CD4-positive, alpha-beta T cell (primary cell): ENCODE measurements around the gene PARP1. TPM values are rescaled to one million over a fixed set of nuclear protein-coding genes. Genes with fewer than 3 reads are reported as not detected.

ENCODE experiments used
- ATAC-seq: fragments of 200-7000 bp; cut with Tn5 transposase; one replicate; pipeline ENCODE4 v1.10.0; 2022; ENCODE audit warnings: mild to moderate bottlenecking; ENCODE audit not compliant: poor library complexity
- CTCF ChIA-PET: fragments of 350-600 bp; sonication (Branson Sonifier 250); formaldehyde crosslinking; loops from one replicate; lab custom pipeline; 2021; ENCODE audit warnings: antibody characterized with exemption, inconsistent platforms; lab: Charles Lee
- POLR2A ChIA-PET: fragments of 350-600 bp; sonication (Branson Sonifier 250); formaldehyde crosslinking; loops from one replicate; lab custom pipeline; 2021; ENCODE audit warnings: antibody characterized with exemption, inconsistent platforms; lab: Charles Lee
- DNase-seq, 14 experiments: peaks; one replicate each; pipeline ENCODE4 v3.0.0-alpha.2; 2013 to 2020; ENCODE audit warnings: mixed read lengths in 2 of 14
- H3K27ac ChIP-seq, 2 donors: one replicate each; pipeline versions ENCODE4 v1.5.1 to v1.7.0; 2013; ENCODE audit warnings: low read length in 2 of 2, low read depth in 1 of 2, mild to moderate bottlenecking in 1 of 2
- H3K27me3 ChIP-seq, 2 experiments: 1 replicate in 1 of 2; 2 replicates in 1 of 2; pipeline versions ENCODE4 v1.6.1 to v1.7.0; 2013; ENCODE audit warnings: low read length in 2 of 2, control low read depth in 1 of 2, mild to moderate bottlenecking in 1 of 2, moderate library complexity in 1 of 2; ENCODE audit not compliant: insufficient read depth in 2 of 2, control insufficient read depth in 1 of 2
- H3K36me3 ChIP-seq: one replicate; pipeline ENCODE4 v1.6.1; 2013; ENCODE audit warnings: low read length, control low read depth; ENCODE audit not compliant: insufficient read depth
- H3K4me1 ChIP-seq: one replicate; pipeline ENCODE4 v1.6.1; 2013; ENCODE audit warnings: low read length, control low read depth; ENCODE audit not compliant: insufficient read depth
- H3K4me3 ChIP-seq: one replicate; pipeline ENCODE4 v1.5.1; 2013; ENCODE audit warnings: mild to moderate bottlenecking, low read length, moderate library complexity
- H3K9me3 ChIP-seq, 2 experiments: 1 replicate in 1 of 2; 2 replicates in 1 of 2; pipeline versions ENCODE4 v1.6.1 to v1.7.0; 2013; ENCODE audit warnings: low read length in 2 of 2, mild to moderate bottlenecking in 2 of 2, control low read depth in 1 of 2, moderate library complexity in 1 of 2; ENCODE audit not compliant: control insufficient read depth in 1 of 2, insufficient read depth in 1 of 2
- H3K27ac Mint-ChIP-seq: one replicate; pipeline ENCODE4 v1.8.0; 2020; ENCODE audit warnings: mixed read lengths
- H3K27me3 Mint-ChIP-seq: one replicate; pipeline ENCODE4 v1.8.0; 2021; ENCODE audit warnings: mixed read lengths
- H3K36me3 Mint-ChIP-seq: one replicate; pipeline ENCODE4 v1.8.0; 2021; ENCODE audit warnings: low read depth, mixed read lengths
- H3K4me1 Mint-ChIP-seq: one replicate; pipeline ENCODE4 v1.8.0; 2021; ENCODE audit warnings: low read depth, mixed read lengths
- H3K4me3 Mint-ChIP-seq: one replicate; pipeline ENCODE4 v1.8.0; 2020; ENCODE audit warnings: mild to moderate bottlenecking, mixed read lengths
- H3K9me3 Mint-ChIP-seq: one replicate; pipeline ENCODE4 v1.8.0; 2020; ENCODE audit warnings: mixed read lengths
- intact Hi-C, 2 experiments: fragments of 100-400 bp; cut with DNase I in 1 of 2; cut with micrococcal nuclease in 1 of 2; formaldehyde crosslinking; loops; one replicate each; pipeline versions ENCODE4 v1.15.1 to v1.9.0; 2023 to 2025; cut with DNase I, micrococcal nuclease
- total RNA-seq, 174 experiments: library from RNA in 2 of 174; stranded (reverse) in 2 of 174; gene quantifications; one replicate each; pipeline ENCODE4 v1.2.3 and lab custom pipeline; 2021 to 2026
- TF ChIP-seq, protein P1 (sequence below): fragments of 200-600 bp; IDR thresholded peaks from one replicate; pipeline ENCODE4 v1.8.0; 2022; ENCODE audit warnings: antibody characterized with exemption, mild to moderate bottlenecking

PARP1 gene
- total RNA-seq, 2 experiments from 2014 or later: 59.3 to 63.6 TPM

DNA sequence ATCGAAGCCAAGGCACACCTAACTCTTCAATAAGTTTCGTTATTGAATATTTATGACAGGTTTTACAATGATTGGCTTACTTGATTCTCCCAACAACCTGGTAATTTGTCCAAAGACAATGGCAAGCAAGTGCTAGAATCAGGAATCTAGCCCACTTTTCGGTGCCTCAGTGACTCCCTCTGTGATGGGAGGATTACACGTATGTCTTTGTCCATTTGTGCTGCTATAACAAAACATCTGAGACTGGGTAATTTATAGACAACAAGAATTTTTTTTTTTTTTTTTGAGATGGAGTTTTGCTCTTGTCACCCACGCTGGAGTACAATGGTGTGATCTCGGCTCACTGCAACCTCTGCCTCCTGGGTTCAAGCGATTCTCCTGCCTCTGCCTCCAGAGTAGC is 96.5 kb downstream of the PARP1 start:
- Mint-ChIP-seq H3K27ac (no peak overlapping the region), H3K27me3 (peaks cover 30% of the 10 kb centered on the region), H3K4me1 (peaks cover 14% of the 10 kb centered on the region), H3K9me3 (no peaks in the 10 kb centered on the region), H3K36me3 (peaks cover 3% of the 10 kb centered on the region), H3K4me3 (no peak overlapping the region)
- CTCF ChIA-PET: interaction anchor here (2.7 kb wide), 1 partner anchor 21 kb away, joined by 20 read pairs; no protein-coding TSS in a partner anchor
- no peaks in the 10 kb centered on the region for H3K9me3 ChIP-seq
- intact Hi-C loops: no loop called here
- peaks cover 0 to 8% of the 10 kb centered on the region in 2 experiments for H3K27me3 ChIP-seq
- TF ChIP-seq, protein P1, sequence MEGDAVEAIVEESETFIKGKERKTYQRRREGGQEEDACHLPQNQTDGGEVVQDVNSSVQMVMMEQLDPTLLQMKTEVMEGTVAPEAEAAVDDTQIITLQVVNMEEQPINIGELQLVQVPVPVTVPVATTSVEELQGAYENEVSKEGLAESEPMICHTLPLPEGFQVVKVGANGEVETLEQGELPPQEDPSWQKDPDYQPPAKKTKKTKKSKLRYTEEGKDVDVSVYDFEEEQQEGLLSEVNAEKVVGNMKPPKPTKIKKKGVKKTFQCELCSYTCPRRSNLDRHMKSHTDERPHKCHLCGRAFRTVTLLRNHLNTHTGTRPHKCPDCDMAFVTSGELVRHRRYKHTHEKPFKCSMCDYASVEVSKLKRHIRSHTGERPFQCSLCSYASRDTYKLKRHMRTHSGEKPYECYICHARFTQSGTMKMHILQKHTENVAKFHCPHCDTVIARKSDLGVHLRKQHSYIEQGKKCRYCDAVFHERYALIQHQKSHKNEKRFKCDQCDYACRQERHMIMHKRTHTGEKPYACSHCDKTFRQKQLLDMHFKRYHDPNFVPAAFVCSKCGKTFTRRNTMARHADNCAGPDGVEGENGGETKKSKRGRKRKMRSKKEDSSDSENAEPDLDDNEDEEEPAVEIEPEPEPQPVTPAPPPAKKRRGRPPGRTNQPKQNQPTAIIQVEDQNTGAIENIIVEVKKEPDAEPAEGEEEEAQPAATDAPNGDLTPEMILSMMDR: no peak
- no peak for ATAC-seq
- H3K36me3 ChIP-seq: no peaks in the 10 kb centered on the region
- POLR2A ChIA-PET: no interaction called here
- peaks cover 12% of the 10 kb centered on the region for H3K4me1 ChIP-seq
- H3K4me3 ChIP-seq: no peak overlapping the region
- no peak for DNase-seq
- H3K27ac ChIP-seq: no peak overlapping the region

Other genes with a start within 250 kb of the PARP1 start
- 10 to 100 TPM; 26.5 to 28.3 TPM for gene ACBD3, start 221.4 kb downstream of the PARP1 start, total RNA-seq
- gene MIXL1, start 184.4 kb downstream of the PARP1 start, total RNA-seq: not detected
- 1 to 10 TPM; 1.3 to 1.5 TPM for gene LIN9, start 98.9 kb downstream of the PARP1 start, total RNA-seq
- gene STUM, start 140.7 kb upstream of the PARP1 start, total RNA-seq: not detected